NCI-H2029 treated with DMSO at 0.1 percent for 48 hours (cell line): ENCODE data around the gene PTDSS2.
"Not testable (repeated sequence)": the region's sequence is repeated elsewhere in the genome, so short reads cannot be mapped to it uniquely, and the experiment has no call there.

Source experiments
- DNase-seq: peaks from one replicate; lab custom pipeline; 2025; lab: John Stamatoyannopoulos, UW

The PTDSS2 gene

GRCh38 chr11:449889-450808, at the start of gene PTDSS2:
TSS of gene PTDSS2 (plus strand) at chr11:450279. CDS start at chr11:450456, 177 bp downstream.
- peak; percentile 60 for DNase-seq

- not testable (repeated sequence) for DNase-seq
Observed at GRCh38 chr11:401196-401595, 48.9 kb upstream of the PTDSS2 start.

GRCh38 chr11:403021-403760, 46.9 kb upstream of the PTDSS2 start:
- no peak for DNase-seq

GRCh38 chr11:403761-404431, 46.2 kb upstream of the PTDSS2 start:
- DNase-seq = no peak

- no peak for DNase-seq
Observed at GRCh38 chr11:404551-405264, 45.4 kb upstream of the PTDSS2 start.

GRCh38 chr11:405323-405953, 44.6 kb upstream of the PTDSS2 start:
- no peak for DNase-seq

- no peak for DNase-seq
Observed at GRCh38 chr11:405954-406795, 43.9 kb upstream of the PTDSS2 start.

- DNase-seq = peak; percentile 13
Observed at GRCh38 chr11:406796-407650, 43.1 kb upstream of the PTDSS2 start.

GRCh38 chr11:407651-408123, 42.4 kb upstream of the PTDSS2 start:
- no peak for DNase-seq

- DNase-seq = no peak
Observed at GRCh38 chr11:408154-409007, 41.7 kb upstream of the PTDSS2 start.

- DNase-seq = no peak
Observed at GRCh38 chr11:409008-409599, 41.0 kb upstream of the PTDSS2 start.

- DNase-seq = no peak
Observed at GRCh38 chr11:409600-410483, 40.2 kb upstream of the PTDSS2 start.

- not testable (repeated sequence) for DNase-seq
Observed at GRCh38 chr11:410711-411110, 39.4 kb upstream of the PTDSS2 start.

- not testable (repeated sequence) for DNase-seq
Observed at GRCh38 chr11:411520-411919, 38.6 kb upstream of the PTDSS2 start.

- DNase-seq = no peak
Observed at GRCh38 chr11:412641-413119, 37.4 kb upstream of the PTDSS2 start.
